GM21515 (cell line): ENCODE results near the gene NUP62.
A peak's percentile ranks its signal among the peaks of the same experiment; 100 is the strongest.

Experiments
- ATAC-seq: cut with Tn5 transposase; IDR thresholded peaks from one replicate; pipeline ENCODE4 v1.9.1; 2021; ENCODE audit not compliant: unreplicated experiment

Gene NUP62

GRCh38 chr19:49882643-49883042 lies 46.7 kb downstream of the NUP62 start:
- no peak for ATAC-seq

- ATAC-seq = no peak
Observed at GRCh38 chr19:49881672-49882394, 47.5 kb downstream of the NUP62 start.

- ATAC-seq = no peak
Observed at GRCh38 chr19:49881186-49881585, 48.1 kb downstream of the NUP62 start.

- ATAC-seq = no peak
Observed at GRCh38 chr19:49880162-49880869, 49.0 kb downstream of the NUP62 start.

GRCh38 chr19:49879243-49879963 lies 49.9 kb downstream of the NUP62 start:
- ATAC-seq = no peak

GRCh38 chr19:49878744-49879070 lies 50.6 kb downstream of the NUP62 start:
- no peak for ATAC-seq

- peak; percentile 42 for ATAC-seq
Observed at GRCh38 chr19:49877879-49878743, 51.2 kb downstream of the NUP62 start.

- peak; percentile 53 for ATAC-seq
Observed at GRCh38 chr19:49877020-49877878, 52.1 kb downstream of the NUP62 start, which contains the start of the genes AKT1S1 and TBC1D17. AKT1S1 (minus strand) TSS chr19:49877355; CDS start chr19:49873295, 4,060 bp downstream. TBC1D17 (plus strand) TSS chr19:49877702; CDS start chr19:49877724, 22 bp downstream.

- peak; percentile 48 for ATAC-seq
Observed at GRCh38 chr19:49876422-49877019, 52.8 kb downstream of the NUP62 start.

GRCh38 chr19:49875857-49876421 lies 53.4 kb downstream of the NUP62 start:
- no peak for ATAC-seq

GRCh38 chr19:49875177-49875576 lies 54.1 kb downstream of the NUP62 start:
- no peak for ATAC-seq

GRCh38 chr19:49874503-49875157 lies 54.7 kb downstream of the NUP62 start:
- ATAC-seq = no peak

GRCh38 chr19:49873834-49874233 lies 55.5 kb downstream of the NUP62 start:
- no peak for ATAC-seq

- ATAC-seq = no peak
Observed at GRCh38 chr19:49873129-49873521, 56.2 kb downstream of the NUP62 start.

- no peak for ATAC-seq
Observed at GRCh38 chr19:49872245-49873128, 56.8 kb downstream of the NUP62 start.

GRCh38 chr19:49871349-49871985 lies 57.8 kb downstream of the NUP62 start:
- ATAC-seq = no peak

- no peak for ATAC-seq
Observed at GRCh38 chr19:49870309-49870901, 58.9 kb downstream of the NUP62 start.
